HG03066 (cell line): ENCODE measurements around the gene MS4A6E.
"Not testable (repeated sequence)": the region's sequence is repeated elsewhere in the genome, so short reads cannot be mapped to it uniquely, and the experiment has no call there.

Experiments
- ATAC-seq: cut with Tn5 transposase; IDR thresholded peaks from one replicate; pipeline ENCODE4 v1.9.1; 2021; ENCODE audit warnings: low read depth; ENCODE audit not compliant: unreplicated experiment

Gene MS4A6E

GRCh38 chr11:60326955-60327354 is at the start of gene MS4A6E:
MS4A6E (plus strand) TSS chr11:60327255; CDS start chr11:60334896, 7,641 bp downstream.
- no peak for ATAC-seq

- no peak for ATAC-seq
Observed at GRCh38 chr11:60280412-60280811, 46.6 kb upstream of the MS4A6E start, which contains the start of gene MS4A4A. MS4A4A (plus strand) TSS chr11:60280666; CDS start chr11:60280676, 10 bp downstream.

- ATAC-seq, result no peak
Observed at GRCh38 chr11:60281485-60281884, 45.6 kb upstream of the MS4A6E start.

- no peak for ATAC-seq
Observed at GRCh38 chr11:60282286-60282685, 44.8 kb upstream of the MS4A6E start.

- not testable (repeated sequence) for ATAC-seq
Observed at GRCh38 chr11:60285411-60286126, 41.5 kb upstream of the MS4A6E start.

- no peak for ATAC-seq
Observed at GRCh38 chr11:60288531-60288930, 38.5 kb upstream of the MS4A6E start.

GRCh38 chr11:60292145-60292544 is 34.9 kb upstream of the MS4A6E start:
- no peak for ATAC-seq

- no peak for ATAC-seq
Observed at GRCh38 chr11:60301178-60301577, 25.9 kb upstream of the MS4A6E start.

- ATAC-seq, result not testable (repeated sequence)
Observed at GRCh38 chr11:60301884-60302283, 25.2 kb upstream of the MS4A6E start.

- no peak for ATAC-seq
Observed at GRCh38 chr11:60303661-60304060, 23.4 kb upstream of the MS4A6E start.

GRCh38 chr11:60305906-60306619 is 21.0 kb upstream of the MS4A6E start:
- no peak for ATAC-seq

- ATAC-seq, result no peak
Observed at GRCh38 chr11:60307507-60308195, 19.4 kb upstream of the MS4A6E start.

GRCh38 chr11:60310407-60310998 is 16.6 kb upstream of the MS4A6E start:
- peak; percentile 62 for ATAC-seq

GRCh38 chr11:60314635-60315321 is 12.3 kb upstream of the MS4A6E start:
- no peak for ATAC-seq

GRCh38 chr11:60315871-60316270 is 11.2 kb upstream of the MS4A6E start:
- ATAC-seq, result no peak

GRCh38 chr11:60316317-60316716 is 10.7 kb upstream of the MS4A6E start:
- ATAC-seq, result no peak

- no peak for ATAC-seq
Observed at GRCh38 chr11:60318726-60319125, 8.3 kb upstream of the MS4A6E start.

GRCh38 chr11:60321051-60321450 is 6.0 kb upstream of the MS4A6E start:
- ATAC-seq, result no peak

- no peak for ATAC-seq
Observed at GRCh38 chr11:60328460-60328859, 1.4 kb downstream of the MS4A6E start.

- ATAC-seq, result no peak
Observed at GRCh38 chr11:60332846-60333245, 5.8 kb downstream of the MS4A6E start.
